Lower leg skin (tissue), 3 donors: Measurements from ENCODE around the gene CAPN13.

Experiments used
- POLR2A ChIP-seq, 2 donors: fragments of 450-650 bp; IDR thresholded peaks; one replicate each; pipeline ENCODE4 v1.6.1; 2016 to 2017; ENCODE audit warnings: antibody characterized with exemption in 2 of 2, mild to moderate bottlenecking in 1 of 2, moderate library complexity in 1 of 2
- TF ChIP-seq, protein P1 (sequence below), 3 donors: fragments of 450-650 bp; IDR thresholded peaks; one replicate each; pipeline ENCODE4 v1.5.1; 2016; ENCODE audit warnings: antibody characterized with exemption in 3 of 3, mild to moderate bottlenecking in 3 of 3, moderate library complexity in 2 of 3

GRCh38 chr2:30722936-30723725 lies 84.1 kb downstream of the CAPN13 start:
- TF ChIP-seq POLR2A (IDR thresholded peaks at IDR 0.05): no peak
- TF ChIP-seq, protein P1, sequence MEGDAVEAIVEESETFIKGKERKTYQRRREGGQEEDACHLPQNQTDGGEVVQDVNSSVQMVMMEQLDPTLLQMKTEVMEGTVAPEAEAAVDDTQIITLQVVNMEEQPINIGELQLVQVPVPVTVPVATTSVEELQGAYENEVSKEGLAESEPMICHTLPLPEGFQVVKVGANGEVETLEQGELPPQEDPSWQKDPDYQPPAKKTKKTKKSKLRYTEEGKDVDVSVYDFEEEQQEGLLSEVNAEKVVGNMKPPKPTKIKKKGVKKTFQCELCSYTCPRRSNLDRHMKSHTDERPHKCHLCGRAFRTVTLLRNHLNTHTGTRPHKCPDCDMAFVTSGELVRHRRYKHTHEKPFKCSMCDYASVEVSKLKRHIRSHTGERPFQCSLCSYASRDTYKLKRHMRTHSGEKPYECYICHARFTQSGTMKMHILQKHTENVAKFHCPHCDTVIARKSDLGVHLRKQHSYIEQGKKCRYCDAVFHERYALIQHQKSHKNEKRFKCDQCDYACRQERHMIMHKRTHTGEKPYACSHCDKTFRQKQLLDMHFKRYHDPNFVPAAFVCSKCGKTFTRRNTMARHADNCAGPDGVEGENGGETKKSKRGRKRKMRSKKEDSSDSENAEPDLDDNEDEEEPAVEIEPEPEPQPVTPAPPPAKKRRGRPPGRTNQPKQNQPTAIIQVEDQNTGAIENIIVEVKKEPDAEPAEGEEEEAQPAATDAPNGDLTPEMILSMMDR (IDR thresholded peaks at IDR 0.05): no peak
